NOMO-1 (cell line): ENCODE results near the gene FSIP1.

Source experiments
- DNase-seq, 2 experiments: peaks; one replicate each; lab custom pipeline; 2025; ENCODE audit not compliant: unreplicated experiment in 2 of 2; lab: John Stamatoyannopoulos, UW

The FSIP1 gene

DNA sequence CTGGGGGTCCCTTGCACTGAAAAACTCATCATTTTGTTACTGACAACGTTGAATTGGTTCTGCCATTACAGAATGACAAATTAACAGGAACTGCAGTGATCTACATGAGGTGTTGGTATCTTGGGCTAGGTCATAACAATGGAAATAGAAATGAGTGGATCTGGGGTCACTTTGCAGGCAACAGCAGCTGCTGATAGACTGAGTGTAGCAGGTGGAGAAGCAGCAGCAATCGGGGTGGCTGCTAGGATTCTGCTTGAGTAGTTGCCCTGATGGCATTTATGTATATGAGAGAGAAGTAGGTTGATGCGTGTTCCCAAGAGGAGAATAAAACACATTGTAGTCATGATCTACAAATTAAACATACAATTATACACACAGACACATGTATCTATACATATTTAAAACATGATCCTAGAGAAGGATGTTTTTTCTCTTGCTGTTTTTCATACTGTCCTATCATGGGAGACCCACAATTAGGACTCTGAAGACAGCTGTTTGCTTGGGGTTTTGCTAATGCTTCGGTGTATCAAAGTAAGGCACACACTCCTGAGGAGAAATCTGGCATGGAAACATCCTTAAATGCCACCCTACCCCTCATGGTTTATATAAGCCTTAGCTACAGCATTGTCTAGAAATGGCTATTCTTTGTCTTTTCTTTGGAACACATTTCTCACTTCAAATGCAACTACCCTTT is 217.5 kb downstream of the FSIP1 start:
- no peak for DNase-seq

DNA sequence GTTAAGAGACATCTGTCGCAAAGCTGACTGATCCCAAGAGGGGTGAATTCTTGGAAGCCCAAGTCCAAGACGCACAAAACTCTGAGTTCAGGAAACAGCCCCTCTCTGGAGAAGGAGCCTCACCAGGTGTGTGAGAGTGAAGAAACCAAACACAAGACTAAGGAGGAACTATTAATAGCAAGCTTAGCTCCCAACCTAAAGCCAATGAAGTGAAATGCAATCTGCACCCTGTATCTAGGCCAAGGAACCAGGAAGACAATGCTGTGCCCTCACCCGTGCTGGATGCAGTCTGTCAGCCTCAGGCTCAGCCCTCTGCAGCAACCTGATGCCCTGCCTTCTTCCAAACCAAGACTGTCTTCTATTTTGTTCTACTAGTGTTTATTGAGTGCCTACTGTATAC is 224.2 kb downstream of the FSIP1 start:
- no peak for DNase-seq

DNA sequence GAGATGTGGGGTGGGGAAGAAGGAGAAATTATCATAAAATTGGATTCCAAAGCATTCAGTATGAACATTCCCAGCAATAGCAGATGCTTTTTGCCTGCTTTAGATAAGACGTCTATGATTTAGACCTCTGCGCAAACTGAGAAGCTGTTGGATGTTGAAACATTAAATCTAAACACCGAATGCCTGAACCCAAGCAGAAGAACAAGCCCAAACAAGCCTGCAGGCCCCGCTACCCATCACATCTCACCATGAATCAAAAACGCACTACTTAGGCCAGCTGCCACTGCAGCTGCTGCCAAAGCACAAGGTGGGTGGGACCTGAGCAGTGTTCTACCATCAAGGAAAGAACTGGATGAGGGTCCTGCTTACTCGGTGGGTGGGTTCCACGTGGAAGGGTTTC is 226.2 kb downstream of the FSIP1 start:
- DNase-seq, result no peak

DNA sequence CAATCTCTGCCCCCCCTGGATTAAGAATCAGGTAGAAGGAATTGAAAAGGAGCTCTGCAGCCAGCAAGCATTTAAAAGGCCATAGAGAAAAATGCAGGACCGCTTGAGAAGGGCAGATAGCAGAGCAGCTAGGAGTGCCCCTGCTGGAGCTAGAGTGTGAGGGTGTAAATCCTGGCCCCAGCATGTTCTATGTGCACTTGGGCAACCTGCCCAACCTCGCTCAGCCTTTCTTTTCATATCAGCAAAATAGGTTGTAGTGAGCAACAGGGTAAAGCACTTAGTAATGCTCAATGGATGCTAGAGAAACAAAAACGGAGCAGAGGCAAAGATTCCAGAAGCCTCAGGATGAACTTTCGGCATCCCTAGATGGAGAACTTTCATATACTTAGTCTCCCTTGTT is 226.8 kb downstream of the FSIP1 start:
- no peak for DNase-seq

DNA sequence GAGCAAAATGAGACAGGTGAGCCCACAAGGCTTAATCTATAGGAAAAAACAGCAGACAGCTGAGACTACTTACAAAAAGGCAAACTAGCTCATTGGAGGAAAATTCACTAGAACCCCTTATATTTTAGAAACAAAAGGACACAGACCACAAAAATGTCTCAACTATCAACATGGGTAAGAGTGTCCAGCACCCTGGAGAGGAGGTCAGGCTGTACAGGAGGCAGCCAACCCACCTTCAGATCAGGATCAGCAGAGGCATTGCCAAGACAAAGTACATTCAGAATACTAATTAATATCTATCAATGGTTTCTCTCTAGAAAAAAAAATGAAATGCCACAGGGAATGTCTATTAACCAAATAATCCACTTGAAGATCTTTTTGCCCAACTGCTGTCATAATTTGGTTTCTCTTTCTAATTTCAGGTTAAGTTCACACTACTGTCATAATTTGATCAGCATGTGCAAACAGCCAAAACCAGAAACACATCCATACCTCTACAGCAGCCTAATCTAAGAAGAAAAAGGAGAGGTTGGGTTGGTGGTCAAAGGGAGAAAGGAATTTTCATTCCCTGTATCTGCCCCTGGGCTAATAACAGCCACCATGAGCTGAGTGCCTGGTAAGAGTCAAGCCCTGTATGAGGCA is 227.8 kb downstream of the FSIP1 start:
- DNase-seq, result no peak

DNA sequence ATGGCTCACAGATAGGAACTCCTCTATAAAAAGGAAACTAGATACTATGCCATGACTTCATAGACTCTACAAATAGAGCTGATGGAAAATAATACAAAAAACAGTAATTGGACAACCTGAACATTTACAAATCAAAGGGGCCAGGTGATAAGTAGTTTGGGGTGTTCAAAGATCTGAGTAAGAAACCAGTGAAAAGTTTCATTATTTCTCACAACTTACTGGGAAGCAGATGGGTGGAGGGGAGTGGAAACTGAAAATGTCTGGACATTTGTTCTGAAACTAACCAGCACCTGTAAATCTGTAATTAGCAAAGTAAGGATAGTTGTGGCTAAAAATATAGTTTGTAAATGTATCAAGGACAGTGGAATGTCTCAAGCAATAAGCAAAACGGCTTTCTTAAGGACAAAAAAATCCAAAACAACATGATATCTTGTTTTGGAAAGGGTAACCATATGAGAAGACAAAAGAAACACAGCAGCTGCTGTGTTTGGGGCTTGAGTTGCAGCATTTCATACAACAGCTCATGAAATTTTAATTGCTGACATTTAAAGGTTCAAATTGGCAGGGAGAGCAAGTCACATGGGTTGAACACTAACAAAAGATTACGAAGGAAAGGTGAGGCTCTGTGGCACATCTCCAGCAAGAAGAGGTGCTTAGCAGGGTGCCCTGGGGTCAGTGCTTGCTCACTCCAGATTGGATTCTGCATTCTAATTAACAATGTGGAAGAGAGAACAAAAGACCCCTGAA is 228.5 kb downstream of the FSIP1 start:
- DNase-seq, result no peak

DNA sequence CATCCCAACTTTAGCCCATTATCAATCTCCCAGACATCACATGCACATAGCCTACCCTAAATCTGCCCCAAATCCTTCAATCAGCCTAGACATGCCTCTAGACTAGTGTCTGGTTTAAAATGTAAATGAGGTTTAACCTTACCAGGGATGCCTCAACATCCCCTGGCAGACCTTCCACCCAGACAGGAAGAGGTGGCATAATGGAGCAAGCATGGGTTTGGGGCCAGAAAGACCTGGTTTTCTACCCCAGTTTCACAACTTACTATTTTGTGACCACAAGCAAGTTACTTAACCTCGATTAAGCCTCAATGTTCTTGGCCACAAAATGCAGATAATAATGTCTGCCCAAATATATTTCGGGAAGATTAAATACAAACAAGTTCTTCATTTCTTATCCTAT is 230.1 kb downstream of the FSIP1 start:
- DNase-seq, result peak; percentile 68 to 73

DNA sequence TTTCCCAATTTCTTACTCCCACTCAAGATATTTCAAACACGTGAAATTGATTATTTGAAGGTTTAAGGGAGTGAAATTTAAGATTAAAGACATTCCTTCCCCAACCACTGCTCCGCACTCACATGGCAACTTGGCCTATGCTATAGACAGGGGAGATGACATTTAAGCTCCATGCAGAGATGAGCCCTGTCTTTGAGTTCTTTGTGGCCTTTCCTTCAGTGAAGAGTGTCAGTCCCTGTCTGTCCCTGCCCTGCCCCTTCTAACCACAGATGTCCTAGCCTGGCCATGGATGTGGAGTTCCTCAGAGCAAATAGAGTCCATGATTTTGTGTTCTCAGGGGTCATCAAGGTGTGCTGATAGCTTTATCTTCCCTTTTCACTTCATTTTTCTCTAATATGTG is 231.2 kb downstream of the FSIP1 start:
- no peak for DNase-seq
